Esophagus muscularis mucosa (tissue), 4 donors: ENCODE measurements around the gene SKP1. TPM values are rescaled to one million over a fixed set of nuclear protein-coding genes. Genes with fewer than 3 reads are reported as not detected.

Experiments
- DNase-seq: peaks from one replicate; pipeline ENCODE4 v3.0.0-alpha.2; 2017; ENCODE audit errors: extremely low spot score
- H3K27ac ChIP-seq, 4 donors: fragments of 200-600 bp; sonication (generic); replicated peaks in 1 of 4; 1 replicate in 3 of 4; 2 replicates in 1 of 4; pipeline ENCODE4 v1.5.1; 2016 to 2019; ENCODE audit warnings: mild to moderate bottlenecking in 1 of 4
- H3K27me3 ChIP-seq, 4 donors: fragments of 200-600 bp; sonication (generic); one replicate each; pipeline versions ENCODE4 v1.5.1 to v1.6.0; 2016 to 2019
- H3K36me3 ChIP-seq, 4 donors: fragments of 200-600 bp; sonication (generic); one replicate each; pipeline ENCODE4 v1.5.1; 2016 to 2019
- H3K4me1 ChIP-seq, 4 donors: fragments of 200-600 bp; sonication (generic); one replicate each; pipeline ENCODE4 v1.5.1; 2016 to 2019
- H3K4me3 ChIP-seq, 4 donors: fragments of 200-600 bp; sonication (generic); 1 replicate in 2 of 4; 2 replicates in 2 of 4; pipeline ENCODE4 v1.5.1; 2016 to 2019; ENCODE audit warnings: mild to moderate bottlenecking in 4 of 4, moderate library complexity in 1 of 4
- H3K9me3 ChIP-seq, 4 donors: fragments of 200-600 bp; sonication (generic); 1 replicate in 3 of 4; 2 replicates in 1 of 4; pipeline ENCODE4 v1.5.1; 2016 to 2019
- CTCF ChIP-seq, 3 experiments: fragments of 200-600 bp in 2 of 3; fragments of 450-650 bp in 1 of 3; sonication (generic) in 2 of 3; IDR thresholded peaks; one replicate each; pipeline ENCODE4 v1.5.1; 2017 to 2019; ENCODE audit warnings: antibody characterized with exemption in 3 of 3, mild to moderate bottlenecking in 2 of 3, moderate library complexity in 1 of 3
- EP300 ChIP-seq: sonication (generic); formaldehyde crosslinking; IDR thresholded peaks from one replicate; pipeline ENCODE4 v1.6.1; 2017; ENCODE audit warnings: antibody characterized with exemption
- POLR2A ChIP-seq: fragments of 450-650 bp; IDR thresholded peaks from one replicate; pipeline ENCODE4 v1.6.1; 2017; ENCODE audit warnings: antibody characterized with exemption, moderate library complexity, mild to moderate bottlenecking, low read depth
- POLR2AphosphoS5 ChIP-seq, 2 donors: sonication (generic); formaldehyde crosslinking; IDR thresholded peaks; one replicate each; pipeline ENCODE4 v1.6.1; 2017; ENCODE audit warnings: antibody characterized with exemption in 2 of 2
- WGBS: methylation state at CpG from one replicate; pipeline ENCODE4 v1.1.5; 2018; 5-methylcytosine and 5-hydroxymethylcytosine counted together
- intact Hi-C: fragments of 100-400 bp; cut with DNase I; formaldehyde crosslinking; loops from one replicate; pipeline ENCODE4 v1.15.1; 2023
- total RNA-seq, 4 donors: library from RNA; depleted of rRNA; stranded (reverse); fragments of >200 nt; gene quantifications; one replicate each; pipeline versions ENCODE4 v1.1.0 to v1.2.1, GENCODE V29; 2016

The SKP1 gene
- total RNA-seq, 4 donors from 2014 or later: 170 to 345 (median 322) TPM

DNA sequence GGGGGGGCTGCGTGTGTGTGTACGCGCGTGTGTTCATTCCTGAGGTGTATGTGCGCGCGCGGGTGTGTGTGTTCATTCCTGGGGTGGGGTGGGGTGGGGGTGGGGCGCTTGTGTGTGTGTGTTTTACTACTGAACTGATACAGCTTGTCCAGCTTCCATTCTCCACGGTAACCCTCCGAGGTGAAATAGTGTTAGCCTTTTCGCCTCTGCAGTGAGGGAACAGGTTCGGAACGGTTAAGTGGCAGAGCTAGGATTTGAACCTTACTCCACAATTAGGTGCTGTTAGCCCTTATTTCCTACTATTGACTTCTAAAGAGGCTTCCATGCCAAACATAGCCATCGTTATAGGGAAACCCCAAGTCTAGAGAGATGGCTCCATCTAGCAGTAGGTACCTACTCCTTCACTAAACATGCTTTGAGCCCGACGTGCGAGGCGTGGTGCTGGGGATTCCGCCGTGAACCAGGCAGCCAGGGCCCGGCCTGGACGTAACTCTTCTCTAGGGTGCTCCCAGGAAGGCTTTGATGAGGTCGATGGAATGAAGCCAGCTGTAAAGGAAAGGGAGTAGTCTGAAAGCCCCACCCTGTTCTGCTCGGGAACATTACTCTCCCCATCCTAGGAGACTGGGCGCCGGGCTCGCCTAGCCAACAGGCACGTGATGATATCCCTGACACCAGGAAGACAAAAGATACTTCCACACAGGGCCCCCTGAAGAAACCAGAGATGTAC lies 782 bp upstream of the SKP1 start:
- Histone ChIP-seq H3K27me3 (no peaks in the 10 kb centered on the region), H3K4me1 (peaks cover 28 to 43% (median 38%) of the 10 kb centered on the region in 4 donors), H3K27ac (peak overlapping the region; percentile 95 to 99 (median 98)), H3K9me3 (no peaks in the 10 kb centered on the region), H3K36me3 (peaks cover 6 to 13% (median 11%) of the 10 kb centered on the region in 4 donors), H3K4me3 (peak overlapping the region; percentile 67 to 94 (median 94))
- intact Hi-C loops: loop anchor here (5.0 to 10.0 kb wide), 2 partner anchors 50 to 397 kb away; partner anchors contain the start of gene PPP2CA
- 35% methylated on average over 11 of the region's 29 CpGs for WGBS
- TF ChIP-seq EP300 (no peak), POLR2A (no peak), CTCF (IDR thresholded peaks at IDR 0.05) (no peak), POLR2AphosphoS5 (IDR thresholded peaks at IDR 0.05) (no peak)
- peak; percentile 94 for DNase-seq

DNA sequence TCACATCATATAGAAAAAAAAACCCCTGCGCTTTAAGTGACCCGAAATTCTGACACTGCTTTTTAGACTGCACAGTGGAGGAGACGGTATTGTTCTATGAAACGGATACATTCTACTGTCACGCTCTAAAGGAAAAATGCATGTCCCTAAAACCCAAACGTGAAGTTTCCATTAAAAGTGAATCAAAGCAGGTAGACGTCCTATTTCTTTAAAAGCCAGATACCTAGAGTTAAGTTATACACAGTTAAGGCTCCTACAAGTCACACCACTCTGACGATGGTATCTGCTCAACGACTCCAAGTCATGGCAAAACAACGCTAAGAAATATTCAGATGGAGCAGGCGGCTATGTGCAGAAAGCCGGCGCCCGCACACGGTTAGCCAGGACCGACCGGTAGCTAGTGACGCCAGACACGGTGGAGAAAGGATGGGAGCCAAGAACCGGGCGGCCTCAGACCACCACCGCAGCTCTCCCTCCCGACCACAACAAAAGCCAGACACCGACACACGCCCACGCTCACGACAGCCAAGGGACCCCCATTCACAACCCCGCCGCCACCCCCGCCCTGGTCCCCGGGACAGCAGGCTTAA lies 734 bp downstream of the SKP1 start:
- Histone ChIP-seq H3K36me3 (peaks cover 8 to 28% (median 26%) of the 10 kb centered on the region in 4 donors), H3K27me3 (no peaks in the 10 kb centered on the region), H3K4me3 (peak overlapping the region; percentile 67 to 94 (median 94)), H3K27ac (peak overlapping the region; percentile 95 to 99 (median 98)), H3K4me1 (peaks cover 40 to 57% (median 53%) of the 10 kb centered on the region in 4 donors), H3K9me3 (no peaks in the 10 kb centered on the region)
- TF ChIP-seq CTCF (IDR thresholded peaks at IDR 0.05) (no peak), EP300 (no peak), POLR2A (no peak), POLR2AphosphoS5 (IDR thresholded peaks at IDR 0.05) (no peak)
- WGBS: under 1% methylated on average over 25 of the region's 31 CpGs
- intact Hi-C loops: loop anchor here (5.0 to 10.0 kb wide), 2 partner anchors 51 to 399 kb away; partner anchors contain the start of gene PPP2CA
- no peak for DNase-seq

DNA sequence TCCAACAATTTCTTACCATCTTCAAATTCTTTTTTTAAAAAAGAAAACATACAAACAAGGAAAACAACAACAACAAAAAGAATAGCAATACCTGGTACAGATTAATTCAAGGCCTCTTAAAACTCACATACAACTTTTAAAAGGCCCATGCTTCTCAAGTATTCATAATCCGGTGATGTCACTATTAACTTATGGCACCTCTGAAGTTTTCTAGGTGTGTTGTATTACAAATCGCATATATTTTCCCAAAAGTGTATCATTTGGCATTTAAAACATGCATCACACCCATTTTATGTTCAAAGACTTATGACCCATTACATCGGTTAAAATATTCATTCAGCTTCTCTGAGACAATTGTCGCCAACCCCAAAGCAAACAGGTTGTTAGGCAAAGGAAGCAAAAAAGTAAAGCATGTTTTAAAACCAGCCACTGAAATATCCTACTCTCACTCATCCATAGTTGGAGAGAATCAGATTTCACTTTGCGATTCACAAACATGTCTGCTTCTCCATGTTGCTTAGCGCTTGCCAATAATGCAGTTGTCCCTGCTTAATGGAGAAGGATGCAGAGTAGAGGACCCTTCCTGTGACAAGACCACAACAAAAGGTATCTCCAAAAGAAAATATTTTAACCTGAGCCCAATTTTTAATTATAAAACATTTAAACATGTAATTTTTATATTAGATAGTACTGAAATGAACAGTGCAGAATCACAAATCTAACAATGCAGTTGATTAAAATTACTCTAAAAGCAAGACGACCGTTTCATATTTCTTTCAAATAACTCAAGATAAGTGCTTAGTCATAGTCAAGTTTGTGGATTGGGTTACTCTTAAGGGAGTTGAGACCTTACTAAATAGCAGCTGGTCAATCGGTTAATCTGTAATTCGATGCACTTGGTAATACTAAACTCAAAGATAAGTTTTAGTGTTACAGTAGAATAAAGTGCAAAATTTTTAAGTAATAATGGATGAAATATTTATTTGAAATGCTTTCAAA lies 1.6 kb downstream of the SKP1 start:
- intact Hi-C loops: loop anchor here (5.0 to 10.0 kb wide), 2 partner anchors 52 to 400 kb away; partner anchors contain the start of gene PPP2CA
- Histone ChIP-seq H3K9me3 (no peaks in the 10 kb centered on the region), H3K27me3 (no peaks in the 10 kb centered on the region), H3K36me3 (peaks cover 13 to 37% (median 35%) of the 10 kb centered on the region in 4 donors), H3K4me1 (peaks cover 40 to 64% (median 60%) of the 10 kb centered on the region in 4 donors), H3K4me3 (peak overlapping the region; percentile 67 to 94 (median 94)), H3K27ac (peak overlapping the region; percentile 95 to 99 (median 98))
- WGBS: 23% methylated on average over 10 of the region's 10 CpGs
- DNase-seq: no peak
- TF ChIP-seq POLR2AphosphoS5 (IDR thresholded peaks at IDR 0.05) (no peak), CTCF (IDR thresholded peaks at IDR 0.05) (no peak), EP300 (no peak), POLR2A (no peak)

GRCh38 chr5:134171972-134172371 lies 4.8 kb downstream of the SKP1 start:
- no peak overlapping the region for H3K4me3 ChIP-seq
- peaks cover 13 to 68% (median 65%) of the 10 kb centered on the region in 4 donors for H3K36me3 ChIP-seq
- H3K9me3 ChIP-seq: no peaks in the 10 kb centered on the region
- TF ChIP-seq POLR2A (no peak), CTCF (IDR thresholded peaks at IDR 0.05) (no peak), POLR2AphosphoS5 (IDR thresholded peaks at IDR 0.05) (no peak), EP300 (no peak)
- H3K4me1 ChIP-seq: peaks cover 40 to 73% (median 52%) of the 10 kb centered on the region in 4 donors
- intact Hi-C loops: loop anchor here (10.0 kb wide), 1 partner anchor 403 kb away; no protein-coding TSS in a partner anchor
- no peaks in the 10 kb centered on the region for H3K27me3 ChIP-seq
- no peak overlapping the region for H3K27ac ChIP-seq
- DNase-seq: peak; percentile 12
- WGBS: 90% methylated on average over 4 of the region's 4 CpGs
